GM19238 (cell line): Measurements from ENCODE around the gene HOXB9.

Source experiments
- DNase-seq: peaks from one replicate; pipeline ENCODE4 v3.0.0; 2011; ENCODE audit warnings: low spot score; ENCODE audit not compliant: insufficient read length

Gene HOXB9

DNA sequence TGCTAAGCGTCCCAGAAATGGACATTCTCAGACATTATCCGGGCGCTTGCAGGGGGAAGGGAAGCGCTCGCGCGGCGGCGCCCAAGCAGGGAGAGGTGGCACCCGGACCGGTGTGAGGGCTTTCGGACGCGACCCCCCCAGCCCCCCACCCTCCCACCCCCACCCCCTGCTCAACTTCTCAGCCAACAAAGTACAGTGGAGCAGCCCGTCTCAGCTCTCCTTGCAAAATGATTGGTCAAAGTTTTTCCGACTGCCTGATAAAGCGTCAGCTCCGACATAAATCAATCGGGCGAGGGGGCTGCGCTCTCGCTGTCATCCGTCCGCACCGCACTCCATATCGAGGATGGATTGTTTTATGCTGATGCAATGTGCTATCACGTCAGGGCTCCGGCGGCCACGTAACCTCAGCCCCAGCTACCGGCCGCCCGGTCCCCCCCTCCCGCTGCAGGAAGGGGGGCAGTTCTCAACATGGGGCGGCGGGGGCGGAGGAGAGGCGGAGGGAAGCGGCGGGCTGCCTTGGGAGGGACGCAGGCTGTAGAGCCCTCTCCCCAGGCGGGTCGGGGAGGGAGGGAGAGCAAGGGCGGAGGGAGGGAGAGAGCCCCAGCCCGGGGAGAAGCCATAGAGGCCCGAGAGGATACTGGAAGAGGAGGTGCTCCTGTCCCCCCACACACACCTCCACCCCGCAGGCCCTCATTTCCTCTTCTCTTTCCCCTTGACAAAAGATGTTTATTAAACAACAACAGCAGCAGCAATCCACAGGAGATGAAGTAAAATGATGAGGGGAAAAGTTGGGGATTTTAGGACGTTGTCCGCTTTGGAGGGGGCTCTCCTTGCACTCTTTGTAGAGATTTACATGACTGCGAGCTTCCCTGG is at the start of gene HOXB9:
TSS of gene HOXB9 (minus strand) at position 114 of the 873 bp plus-strand sequence. CDS start at position 25, 89 bp downstream.
- no peak for DNase-seq

DNA sequence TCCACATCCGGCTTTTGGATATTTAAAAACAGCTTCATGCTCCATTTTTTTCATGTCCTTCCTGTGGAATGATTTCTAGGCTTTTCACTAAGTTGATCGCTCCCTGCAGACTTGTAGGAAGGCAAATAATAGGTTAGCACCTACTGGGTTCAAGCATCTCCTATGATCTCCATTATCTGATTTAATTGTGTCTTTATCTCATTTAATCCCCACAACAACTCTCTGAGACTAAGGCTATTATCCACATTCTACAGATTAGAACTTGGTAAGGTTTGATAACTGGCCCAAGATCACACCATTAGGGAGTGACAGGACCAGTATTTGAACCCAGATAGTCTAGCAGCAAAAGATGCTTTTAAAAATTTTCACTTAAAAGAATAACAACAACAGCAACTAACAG is 46.2 kb upstream of the HOXB9 start:
- no peak for DNase-seq

DNA sequence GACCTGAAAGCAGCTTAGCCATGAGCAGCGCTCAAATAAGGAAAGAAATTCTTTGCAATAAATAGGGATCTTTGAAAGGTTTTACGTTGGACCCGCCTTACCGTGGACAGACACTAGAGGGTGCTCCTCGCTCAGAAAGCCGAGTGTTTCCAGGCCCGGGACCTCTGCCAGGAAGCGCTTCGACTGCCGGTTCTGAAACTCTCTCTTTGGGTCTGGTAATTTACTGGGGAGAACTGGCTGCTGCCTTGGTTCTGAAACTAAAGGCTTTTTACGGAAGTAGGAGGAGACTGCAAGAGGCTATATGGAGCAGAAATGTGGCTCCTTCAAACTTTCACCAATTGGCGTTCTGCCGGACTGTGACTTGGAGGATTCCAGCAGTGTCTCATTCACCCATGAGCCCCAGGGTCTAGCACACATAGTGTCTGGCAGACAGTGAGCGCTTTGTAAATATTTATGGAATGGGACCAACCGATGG is 45.6 kb upstream of the HOXB9 start:
- DNase-seq = peak; percentile 49

DNA sequence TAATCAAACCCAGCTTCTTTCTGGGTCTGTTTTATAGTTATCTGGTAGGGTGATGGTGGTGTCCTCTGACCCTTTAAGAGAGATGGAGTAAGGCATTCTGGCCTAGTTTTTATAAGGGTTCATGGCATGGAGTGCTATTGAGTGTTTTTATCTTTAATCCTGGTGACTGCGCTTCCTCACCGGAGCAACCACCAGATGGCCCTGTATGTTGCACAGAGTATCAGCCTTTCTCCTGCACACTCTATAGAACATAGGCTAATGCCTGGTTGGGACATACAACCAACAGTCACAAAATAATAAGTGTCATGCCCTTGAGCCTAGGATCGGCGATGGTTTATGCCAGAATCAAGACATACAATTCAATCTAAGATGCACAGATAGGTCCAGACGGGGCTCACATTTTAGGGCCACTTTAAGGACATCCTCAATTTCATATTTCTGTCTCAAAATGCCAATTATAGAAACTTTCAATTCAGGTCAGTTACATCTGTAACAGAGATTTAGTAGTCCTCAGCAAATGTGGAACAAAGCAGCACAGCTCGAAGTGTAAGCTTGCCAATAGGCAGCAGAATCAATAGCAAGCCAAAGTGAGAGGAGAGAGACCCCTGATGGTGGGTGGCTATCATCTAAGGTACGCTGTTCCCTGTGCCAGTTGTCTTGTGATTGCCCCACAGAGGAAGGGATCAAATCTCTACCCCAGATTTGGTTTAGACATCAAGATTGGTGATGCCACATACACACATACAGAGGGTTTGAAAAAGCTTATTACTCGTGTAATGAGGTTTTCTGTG is 37.2 kb upstream of the HOXB9 start:
- DNase-seq = no peak

DNA sequence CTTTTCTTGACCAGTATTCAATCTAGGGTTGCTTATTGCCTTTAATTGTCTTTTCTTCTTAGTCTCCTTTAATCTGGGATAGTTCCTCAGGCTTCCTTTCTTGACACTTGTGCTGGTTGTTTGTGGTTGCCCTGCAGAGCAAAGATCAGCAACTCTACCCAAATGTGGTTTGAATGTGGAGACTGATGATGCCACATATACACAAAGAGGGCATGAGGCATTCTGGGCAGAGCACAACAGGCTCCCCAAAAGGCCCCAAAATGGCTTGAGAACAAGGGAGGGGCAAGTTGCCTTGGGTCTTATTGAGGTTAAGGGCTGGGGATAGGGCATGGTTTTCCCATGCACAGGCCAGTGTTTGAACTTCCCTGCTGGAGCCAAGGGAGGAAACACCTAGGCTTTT is 29.8 kb upstream of the HOXB9 start:
- no peak for DNase-seq

DNA sequence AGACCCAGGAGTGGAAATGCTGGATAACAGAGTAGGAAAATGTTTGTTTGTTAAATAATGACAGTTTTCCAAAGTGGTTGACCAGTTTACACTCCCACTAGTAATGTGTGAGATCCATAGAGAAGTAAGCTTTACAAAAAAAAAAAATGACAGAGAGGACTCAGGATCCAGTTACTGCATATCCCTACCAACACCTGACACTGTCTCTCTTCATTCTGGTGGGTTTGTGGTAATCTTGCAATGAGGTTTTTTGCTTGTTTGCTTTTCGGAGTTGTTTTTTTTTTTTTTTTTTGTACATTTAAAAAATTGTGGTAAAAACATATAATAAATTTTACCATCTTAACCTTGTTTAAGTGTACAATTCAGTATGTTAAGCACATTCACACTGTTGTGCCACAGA is 23.6 kb upstream of the HOXB9 start:
- no peak for DNase-seq

GRCh38 chr17:48647963-48648245 is 21.7 kb upstream of the HOXB9 start:
- DNase-seq = no peak

GRCh38 chr17:48647103-48647962 is 21.2 kb upstream of the HOXB9 start:
- DNase-seq = no peak

DNA sequence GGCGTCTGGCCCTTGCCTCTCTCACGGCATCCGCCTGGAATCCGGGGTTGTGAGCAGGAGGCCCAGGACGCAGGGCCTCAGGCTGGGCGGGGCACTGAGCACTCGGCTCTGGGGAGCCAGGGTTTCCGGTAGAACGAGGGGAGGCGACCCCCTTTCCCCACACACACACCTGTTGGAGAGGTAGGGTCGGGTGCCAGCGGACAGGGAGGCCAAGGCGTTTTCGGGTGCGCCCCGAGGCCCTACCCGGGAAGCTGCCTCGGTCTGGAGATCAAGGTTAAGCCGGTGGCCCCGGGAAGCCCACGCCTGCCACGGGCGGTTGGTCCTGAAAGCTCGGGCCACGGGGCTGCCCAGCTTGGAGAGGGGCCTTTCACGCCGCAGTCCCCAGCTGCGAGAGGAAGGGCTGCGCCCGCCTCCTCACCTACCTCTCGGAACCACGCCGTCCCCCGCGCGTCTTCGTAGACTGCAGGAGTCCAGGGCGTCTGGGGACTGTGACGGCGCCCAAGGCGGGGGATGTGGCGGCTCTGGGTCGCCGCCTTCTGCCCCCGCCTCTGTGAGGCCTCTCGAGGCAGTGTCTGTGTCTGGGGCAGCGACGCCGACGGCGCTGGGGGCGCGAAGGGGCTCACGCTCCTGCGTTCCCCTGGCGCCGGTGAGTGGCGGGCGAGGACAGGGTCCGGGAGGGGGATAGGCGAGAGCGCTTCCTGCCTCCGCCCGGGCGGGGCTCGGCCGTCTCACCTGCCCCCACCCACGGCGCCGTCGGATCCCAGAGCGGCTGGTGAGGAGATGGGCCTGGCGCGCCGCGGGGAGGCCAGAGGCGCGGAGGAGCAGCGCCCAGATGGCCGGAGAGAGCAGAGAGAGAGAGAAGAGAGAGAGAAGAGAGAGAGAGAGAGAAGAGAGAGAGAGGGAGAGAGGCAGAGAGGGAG is 20.3 kb upstream of the HOXB9 start:
- DNase-seq = no peak

DNA sequence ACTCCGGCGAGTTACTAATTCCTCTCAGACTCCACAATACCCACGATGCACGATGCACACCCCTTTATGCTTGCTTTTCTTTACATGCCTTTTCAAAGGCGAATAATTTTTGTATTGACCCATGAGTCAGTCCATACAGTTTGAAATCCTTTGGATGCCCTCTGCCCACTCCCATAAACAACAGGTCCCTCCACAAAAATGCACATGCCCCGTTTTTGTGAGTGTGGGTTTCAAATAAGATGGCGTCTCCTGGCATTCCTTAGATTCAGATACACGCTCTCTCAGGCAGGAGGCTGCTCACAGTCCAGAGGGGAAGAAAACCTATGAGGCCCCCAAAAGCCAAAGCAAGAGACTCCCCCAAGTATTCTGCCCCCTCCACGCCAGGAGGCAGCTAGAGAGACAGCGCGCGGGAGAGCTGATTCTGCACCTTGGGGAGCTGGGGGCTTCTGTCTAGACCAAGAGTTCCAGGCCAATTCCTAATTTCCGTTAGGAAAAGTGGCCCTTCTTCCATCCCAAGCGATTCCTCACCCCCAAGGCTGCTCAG is 19.6 kb upstream of the HOXB9 start:
- DNase-seq = no peak

DNA sequence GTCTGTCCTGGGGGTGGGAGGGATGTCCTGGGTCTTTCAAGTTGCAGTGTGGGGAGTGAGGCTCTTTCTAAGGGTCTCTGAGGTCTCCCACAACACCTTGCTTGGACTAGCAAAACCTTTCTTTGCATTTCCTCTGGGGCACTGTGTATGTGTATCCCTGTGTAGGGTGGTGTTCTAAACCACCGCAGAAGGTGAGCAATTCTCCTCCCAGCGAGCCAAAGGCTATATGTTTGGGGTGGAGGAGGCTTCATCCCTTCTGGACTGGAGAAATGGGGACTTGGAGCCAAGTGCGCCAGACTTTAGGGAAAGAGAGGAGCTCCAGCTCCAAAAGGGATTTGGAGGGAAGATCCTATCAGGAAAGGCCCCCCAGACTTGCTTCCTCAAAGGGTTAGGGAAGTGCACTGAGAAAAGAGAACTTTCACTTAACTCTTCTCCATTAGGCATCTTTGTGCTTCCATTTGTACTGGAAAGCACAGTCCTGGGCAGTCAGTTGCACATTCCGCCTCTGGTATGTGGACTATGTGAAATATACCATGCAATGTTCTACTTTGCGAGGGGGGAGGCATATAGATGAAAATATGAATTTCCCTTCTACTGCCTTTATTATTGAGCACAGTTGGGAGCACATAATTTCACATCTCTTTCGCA is 18.9 kb upstream of the HOXB9 start:
- DNase-seq = no peak

- no peak for DNase-seq
Measured at GRCh38 chr17:48644159-48644558, 18.0 kb upstream of the HOXB9 start.

- no peak for DNase-seq
Measured at GRCh38 chr17:48643697-48644012, 17.5 kb upstream of the HOXB9 start.

DNA sequence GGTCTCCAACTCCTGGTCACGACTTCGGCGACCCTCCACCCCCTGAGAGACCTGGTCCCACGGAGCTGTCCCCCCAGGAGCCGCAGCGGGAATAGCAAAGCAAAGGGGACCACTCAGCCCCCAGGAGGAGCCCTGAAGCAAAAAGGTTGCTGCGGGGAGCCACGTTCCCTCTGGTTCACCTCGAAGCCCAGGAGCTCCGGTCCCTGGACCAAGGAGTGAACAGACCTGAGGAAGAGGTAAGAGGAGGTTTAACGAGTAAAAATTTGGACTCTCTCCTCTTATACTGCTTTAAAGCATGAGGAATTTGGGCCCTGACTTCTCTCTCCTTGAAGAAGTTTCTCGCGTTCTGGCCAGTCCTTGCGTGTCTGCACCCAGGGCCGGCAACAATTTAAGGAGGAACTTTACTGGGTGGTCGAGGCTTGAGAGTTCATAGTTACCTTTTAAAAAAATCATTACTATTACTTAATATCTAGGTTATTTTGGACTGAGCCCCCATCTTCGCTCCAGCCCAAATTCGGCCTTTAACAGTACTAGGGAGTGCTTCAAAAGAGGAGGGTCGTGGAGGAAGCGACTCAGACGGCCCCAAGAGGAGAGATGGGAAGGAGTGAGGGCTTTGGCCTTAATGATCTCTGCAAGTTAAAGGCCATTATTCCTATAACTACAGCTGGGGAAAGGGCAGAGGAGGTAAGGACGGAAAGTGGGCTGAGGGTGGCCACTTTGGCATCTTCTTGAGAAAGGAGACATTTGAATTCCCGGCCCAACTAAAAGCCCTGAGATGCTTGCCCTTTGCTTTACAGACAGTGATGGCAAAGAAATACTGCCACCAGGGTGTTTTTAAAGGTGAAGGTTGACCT is 16.9 kb upstream of the HOXB9 start:
- DNase-seq = no peak

DNA sequence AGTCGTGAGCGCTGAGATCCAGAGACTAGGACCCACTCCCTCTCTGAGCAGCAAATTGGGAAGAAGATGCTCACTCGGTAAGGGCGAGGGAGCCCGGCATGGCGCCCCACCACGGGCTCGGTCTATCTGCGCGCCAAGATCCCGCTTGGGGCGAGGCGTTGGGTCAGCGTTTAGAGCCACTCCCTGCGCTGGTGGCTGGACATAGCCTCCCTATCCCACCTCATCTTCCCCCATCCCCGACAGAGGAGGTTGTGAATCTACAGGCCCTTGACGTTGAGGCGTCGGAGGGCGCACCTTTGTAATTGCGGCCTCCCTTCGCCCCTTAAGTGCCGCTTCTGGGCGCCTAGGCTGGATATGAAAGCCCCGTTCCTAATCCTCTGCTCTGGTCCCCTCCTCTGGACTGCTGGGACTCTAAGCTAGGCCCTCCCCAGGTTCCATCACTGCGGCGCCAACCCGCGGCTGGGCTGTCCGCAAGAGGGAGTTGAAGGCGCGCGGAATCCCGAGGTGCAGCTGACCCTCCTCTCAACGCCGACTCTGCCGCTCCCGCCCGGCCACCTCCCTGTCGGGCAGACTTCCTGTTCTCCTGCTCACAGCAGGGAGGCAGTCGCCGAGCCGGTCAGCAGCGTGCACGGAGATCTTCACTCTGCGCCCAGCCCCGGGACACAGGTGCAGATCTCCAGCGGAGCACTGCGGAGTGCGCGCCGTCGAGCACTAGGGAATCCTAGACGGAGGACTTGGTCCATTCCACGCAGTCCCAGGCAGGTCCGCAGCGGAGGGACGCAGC is 16.1 kb upstream of the HOXB9 start:
- DNase-seq = no peak

- DNase-seq = no peak
Measured at GRCh38 chr17:48641541-48642058, 15.4 kb upstream of the HOXB9 start.

GRCh38 chr17:48640858-48641180 is 14.7 kb upstream of the HOXB9 start:
- no peak for DNase-seq
